Stimulated activated CD4-positive, alpha-beta T cell treated with anti-CD3 and anti-CD28 coated beads, Interleukin-4, amount 100 ng/mL, for 24 hours (primary cell): ENCODE results near the gene CPNE2.

ENCODE experiments used
- DNase-seq: peaks from one replicate; pipeline ENCODE4 v3.0.0-alpha.2; 2020

CPNE2 gene

DNA sequence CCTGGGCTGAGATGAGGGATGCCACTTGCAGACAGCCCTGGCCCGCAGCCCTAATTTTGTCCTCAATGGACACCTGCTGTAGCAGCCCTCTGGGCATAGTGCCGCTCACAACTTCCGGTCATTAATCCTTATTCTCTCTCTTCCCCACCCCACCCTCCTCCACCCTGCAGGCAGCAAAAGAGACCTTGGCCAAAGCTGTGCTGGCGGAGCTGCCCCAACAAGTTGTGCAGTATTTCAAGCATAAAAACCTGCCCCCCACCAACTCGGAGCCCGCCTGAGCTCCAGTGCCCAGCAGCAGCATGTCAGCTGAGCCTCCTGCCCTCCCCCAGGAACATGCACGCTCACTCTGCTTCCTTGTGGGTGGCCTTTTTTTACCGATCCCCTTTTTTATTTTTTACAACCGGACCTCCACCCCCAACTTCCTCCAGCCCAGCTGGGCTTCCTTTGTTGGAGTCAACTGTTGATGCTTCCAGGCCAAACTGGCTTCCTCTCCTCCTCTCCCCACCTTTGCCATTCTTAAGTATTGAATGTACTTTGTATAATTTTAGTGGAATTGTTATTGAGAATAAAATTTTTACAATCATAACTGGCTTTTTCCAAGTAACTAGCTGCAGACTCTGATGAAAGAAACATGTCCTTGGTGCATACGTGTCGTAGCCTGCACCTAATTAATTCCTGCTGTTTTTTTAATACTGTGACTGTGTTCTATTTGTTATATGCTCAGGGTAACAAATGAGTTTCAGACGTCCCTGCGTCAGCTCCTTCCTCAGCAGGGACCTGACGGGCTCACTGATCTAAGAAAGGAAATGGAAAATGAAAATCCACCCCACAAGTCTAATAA, 55.2 kb downstream of the CPNE2 start:
- DNase-seq, result no peak

DNA sequence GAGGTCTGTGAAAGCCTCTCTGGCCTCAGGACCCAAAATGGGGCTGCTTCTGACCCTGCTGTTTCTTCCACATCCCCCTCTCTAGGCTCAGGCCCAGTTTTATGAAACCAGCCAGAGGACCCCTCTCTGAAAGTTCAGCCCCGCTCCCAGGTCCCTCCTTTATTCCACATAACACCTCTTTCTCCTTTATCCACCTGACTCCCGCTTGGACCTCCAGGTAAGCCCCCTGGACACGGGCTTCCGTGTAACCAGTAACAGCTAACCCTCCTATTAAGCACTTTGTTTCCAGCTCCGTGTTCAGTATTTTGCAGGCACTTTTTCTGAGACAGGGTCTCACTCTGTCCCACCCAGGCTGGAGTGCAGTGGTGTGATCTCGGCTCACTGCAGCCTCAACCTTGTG, 56.1 kb downstream of the CPNE2 start:
- no peak for DNase-seq

DNA sequence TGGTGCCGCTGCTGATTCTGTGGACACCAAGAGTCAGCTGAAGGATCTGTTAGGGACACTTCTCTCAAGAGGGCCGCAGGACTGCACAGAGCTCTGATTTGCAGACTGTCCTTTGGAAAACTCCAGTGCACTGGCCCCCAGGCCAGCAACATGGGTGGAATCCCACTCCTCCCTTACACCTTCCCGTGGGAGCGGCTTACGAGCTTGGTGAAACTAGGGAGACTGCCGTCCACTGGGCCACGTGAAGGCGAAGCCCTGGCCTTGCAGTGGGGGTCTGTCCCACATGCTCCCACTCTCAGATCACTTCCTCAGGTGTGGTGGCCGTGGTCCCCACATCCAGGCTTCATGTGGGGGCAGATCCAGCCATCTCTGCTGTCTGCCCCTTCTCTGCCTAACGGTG, 57.0 kb downstream of the CPNE2 start:
- DNase-seq, result no peak

DNA sequence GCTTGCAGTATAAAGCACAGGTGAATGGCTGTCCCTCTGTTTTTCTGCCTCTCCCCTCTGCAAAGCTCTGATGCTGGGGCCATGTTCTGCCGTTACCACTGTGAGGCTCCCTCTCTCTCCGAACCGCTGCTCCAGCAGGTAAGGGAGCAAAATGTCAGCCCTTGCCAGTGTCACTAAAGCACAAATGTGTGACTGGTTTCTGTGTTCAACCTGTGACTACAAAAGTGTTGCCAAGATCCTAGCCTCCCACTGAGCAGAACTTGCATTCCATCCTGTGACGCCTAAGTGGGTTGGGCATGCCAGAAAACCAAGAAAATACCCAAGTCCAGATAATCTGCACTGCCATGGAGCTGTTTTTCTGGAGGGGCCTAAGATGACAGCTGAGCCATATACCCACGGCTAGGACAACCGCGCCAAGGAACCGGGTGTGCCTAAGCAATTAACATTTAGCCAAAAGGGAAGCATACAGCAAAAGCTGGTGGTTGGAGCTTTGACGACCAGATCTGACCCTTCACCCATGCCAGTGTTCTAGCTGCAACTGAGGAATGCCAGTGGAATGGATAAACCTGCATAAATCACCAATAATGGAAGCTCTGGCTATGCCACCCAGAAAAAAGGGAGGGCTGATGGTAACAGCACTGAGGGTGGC, 58.4 kb downstream of the CPNE2 start:
- no peak for DNase-seq

DNA sequence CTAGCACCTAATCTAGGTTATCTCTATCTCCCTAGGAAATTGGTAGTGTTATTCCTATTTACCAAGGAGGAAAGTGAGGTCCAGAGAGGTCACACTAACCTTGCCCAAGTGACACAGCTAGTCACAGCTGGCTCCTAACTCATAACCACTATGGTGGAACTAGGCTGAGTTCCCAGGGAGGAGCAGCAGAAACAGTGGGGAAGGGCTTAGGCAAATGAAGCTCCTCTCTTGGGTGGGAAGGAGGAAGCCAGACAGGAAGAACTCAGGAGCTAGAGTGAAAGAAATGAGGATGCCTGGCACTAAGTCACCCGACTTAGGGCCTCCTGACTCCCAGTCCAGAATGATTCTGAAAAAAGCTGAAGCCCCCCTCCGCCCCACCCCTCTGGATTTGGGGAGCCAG, 59.0 kb downstream of the CPNE2 start:
- no peak for DNase-seq

DNA sequence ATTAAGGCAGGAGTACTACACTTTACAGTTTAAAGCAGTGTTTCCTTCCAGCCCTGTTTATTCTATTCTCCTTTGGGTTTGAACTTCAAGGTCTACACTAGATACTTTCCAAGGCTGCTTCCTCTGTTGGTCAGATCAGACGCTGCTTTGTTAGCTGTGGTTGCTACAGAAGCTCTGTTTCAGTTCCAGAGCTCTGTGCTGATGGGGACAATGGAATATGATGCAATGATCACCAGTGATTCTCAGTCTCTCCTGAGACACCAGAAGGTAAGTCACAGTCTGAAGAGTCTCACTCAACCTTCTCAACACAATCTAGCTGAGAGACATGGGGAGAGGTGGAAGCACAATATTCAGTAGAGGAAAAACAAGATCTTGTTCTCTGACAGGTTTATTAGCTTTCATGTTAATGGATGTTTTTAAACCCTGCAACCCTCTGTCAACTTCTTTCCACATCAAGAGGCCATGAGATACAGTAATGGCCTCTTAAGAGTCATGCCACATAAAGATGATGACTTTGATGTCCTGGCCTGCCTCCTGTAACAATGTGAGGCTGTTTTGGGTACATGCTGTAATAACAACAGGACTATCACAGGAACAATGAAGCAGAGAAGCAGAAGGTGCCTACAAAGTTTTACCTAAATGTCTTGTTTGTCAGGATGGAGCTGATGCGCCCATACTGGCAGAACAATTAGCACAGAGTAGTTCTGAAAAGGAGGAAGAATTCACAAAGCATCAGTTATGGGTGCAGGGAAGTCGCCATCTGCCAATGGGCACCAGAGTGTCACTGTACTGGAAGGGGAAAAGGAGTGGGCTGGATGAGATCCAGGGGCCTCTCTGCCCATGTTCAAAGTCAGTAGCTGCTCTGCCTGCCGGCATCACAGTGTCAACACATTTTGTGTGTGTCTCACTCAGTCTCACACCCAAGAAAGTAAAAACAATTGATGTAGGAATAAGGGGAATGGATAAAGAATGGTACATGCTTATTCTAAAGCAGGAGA, 60.0 kb downstream of the CPNE2 start:
- no peak for DNase-seq

DNA sequence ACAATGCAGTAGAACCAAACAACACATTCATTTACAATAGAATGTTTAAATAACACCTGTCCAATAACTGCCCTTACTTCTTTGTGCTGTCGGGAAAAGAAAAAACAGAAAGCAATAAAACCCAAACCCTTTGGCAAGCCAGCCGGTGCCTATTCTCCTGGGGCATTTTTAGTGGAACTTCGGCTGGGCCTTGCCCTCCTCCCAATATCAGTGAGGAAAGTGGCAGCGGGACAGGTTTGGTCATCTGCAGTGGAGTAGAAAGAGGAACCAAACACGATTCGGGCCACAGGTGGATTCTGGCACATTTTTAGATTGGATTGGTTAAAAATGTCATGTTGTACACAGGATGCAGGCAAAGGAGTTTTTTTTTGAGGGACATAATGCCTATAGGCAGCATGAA, 61.5 kb downstream of the CPNE2 start:
- no peak for DNase-seq

DNA sequence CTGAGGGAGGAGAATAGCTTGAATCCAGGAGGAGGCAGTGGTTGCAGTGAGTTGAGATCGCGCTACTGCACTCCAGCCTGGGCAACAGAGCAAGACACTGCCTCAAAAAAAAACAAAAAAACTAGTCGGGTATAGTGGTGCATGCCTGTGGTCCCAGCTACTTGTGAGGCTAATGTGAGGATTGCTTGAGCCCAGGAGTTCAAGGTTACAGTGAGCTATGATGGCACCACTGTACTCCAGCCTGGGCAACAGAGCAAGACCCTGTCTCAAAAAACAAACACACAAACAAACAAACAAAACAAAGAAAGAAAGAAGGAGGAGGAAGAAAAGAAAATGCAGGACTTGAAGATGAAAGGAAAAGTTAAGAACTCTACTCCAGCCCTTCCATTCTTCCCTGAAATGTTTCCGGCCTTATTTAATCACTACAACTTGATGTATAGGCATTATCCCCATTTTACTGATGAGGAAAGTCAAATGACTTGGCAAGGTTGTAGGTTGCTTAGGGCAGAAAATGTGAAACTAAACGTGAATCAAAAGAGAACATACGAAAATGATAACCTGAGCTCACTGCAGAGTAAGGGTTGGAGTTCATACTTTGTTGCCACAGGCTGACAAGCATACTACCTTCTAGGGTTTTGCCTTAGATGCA, 63.4 kb downstream of the CPNE2 start:
- no peak for DNase-seq

DNA sequence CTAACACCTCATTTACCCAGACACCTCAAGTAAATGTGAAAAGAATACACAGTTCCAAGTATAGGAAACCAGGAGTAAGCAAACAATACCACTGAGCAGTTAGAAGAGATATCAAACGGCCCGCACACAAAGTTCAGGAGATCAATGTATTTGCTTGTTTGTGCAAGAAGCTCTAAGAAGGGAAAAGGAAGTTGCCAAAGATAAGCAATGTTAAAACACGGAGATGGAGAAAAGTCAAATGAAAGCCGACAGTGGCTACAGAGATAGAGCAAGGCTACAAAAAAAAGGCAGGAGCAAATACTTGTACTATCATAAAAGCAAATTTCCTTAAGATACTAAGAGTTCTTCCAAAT, 63.9 kb downstream of the CPNE2 start:
- no peak for DNase-seq

DNA sequence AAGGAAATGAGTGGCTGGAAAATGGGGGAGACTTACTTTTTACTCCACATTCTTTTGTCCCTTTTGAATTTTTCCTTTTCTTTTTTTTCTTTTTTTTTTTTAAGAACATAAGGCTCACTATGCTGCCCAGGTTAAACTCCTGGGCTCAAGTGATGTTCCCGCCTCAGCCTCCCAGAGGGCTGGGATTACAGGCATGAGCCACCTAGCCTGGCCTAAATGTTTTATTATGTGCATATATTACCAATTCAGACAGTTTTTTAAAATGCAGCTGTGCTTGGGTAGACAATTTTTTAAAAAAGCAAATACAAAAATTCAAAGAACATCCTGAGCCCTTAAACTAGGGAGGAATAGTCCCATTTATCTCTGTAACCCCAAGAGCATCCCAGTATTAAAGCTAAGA, 65.2 kb downstream of the CPNE2 start:
- DNase-seq, result no peak

DNA sequence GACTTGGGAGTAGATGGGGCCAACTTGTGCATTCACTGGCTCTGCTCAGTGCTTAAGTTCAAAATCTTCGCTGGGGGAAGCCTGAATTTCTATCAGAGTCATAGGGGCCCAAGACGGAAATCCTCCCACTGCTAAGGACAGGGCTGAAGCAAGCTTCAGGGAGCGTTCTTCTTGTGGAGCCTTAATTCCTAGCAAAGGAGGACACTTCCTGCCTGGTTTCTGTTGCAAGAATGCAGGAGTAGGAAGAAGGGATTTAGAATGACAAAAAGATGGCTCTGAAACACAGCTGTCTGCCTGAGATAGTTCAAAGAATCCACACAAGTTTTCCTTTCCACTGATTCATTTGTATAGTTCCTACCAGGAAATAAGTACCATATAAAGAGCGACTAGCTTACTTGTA, 67.1 kb downstream of the CPNE2 start:
- DNase-seq, result no peak

DNA sequence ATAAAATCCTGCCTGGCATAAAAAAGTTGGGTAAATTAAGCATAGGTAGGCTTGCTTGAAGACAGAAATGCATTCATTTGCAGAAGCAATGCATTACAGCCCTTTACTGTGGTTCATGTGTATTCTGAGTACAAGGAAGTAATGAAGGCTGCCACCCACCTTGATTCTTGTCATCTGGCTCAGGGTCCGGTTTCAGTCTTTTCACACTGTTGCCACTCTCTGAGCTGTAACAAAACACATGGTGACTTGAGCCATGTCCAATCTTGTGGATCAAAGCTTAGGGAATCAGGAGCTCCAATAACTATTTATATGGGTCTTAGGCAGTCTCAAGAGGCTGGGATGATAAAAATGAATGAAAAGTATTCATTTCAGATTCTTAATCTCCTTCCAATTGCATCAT, 71.5 kb downstream of the CPNE2 start:
- DNase-seq, result no peak

DNA sequence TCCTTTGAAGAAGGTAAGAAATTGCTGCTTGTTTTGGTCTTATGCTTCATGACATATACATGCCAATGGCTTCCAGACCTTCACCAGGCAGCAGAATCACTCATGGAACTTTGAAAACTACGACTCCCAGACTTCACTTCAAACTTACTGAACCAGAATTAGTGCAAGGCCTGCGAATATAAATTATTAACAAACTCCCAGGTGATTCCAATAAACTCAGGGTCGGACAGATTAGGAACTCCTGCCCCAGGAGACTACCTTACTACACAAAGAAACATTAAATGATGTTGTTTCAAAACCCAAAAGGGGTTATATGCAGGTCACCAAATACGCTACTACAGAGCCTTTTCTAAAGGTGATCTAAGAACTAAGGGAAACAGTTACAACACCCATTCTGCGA, 73.1 kb downstream of the CPNE2 start:
- DNase-seq, result no peak

DNA sequence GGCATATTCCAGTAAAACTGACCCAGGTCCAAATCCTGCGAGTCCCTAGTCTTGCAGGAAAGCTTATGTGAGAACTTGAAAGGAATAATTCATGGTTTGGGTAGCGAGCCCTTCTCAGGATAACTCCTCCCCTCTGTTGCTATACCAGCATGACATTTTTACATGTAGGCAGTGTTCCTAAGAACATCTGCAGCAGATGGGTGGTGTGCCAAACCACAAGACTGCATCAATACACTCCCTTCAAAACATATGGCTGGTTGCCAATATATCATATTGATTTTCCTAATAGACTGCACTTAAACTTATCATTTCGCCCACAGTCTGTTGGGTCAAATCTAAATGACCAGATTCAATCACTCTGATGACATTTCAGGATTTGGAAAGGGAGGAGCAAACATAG, 73.6 kb downstream of the CPNE2 start:
- no peak for DNase-seq

DNA sequence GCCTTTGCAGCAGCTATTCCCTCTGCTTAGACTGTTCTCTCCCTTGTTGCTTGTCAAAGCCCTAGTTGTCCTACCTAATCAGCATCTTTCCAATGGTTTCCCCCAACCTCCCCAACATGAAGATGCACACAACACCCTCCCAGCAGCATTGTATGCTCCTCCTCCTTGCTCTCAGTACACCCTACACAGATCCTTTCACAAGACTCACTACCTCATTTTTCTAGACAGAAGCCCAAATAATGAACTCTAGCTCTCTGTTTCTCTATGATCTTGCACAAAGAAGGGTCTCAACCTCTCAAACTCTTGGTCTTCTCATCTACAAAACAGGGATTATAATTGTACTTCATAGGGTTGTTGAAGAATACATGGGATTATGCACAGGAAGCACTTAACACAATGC, 74.1 kb downstream of the CPNE2 start:
- no peak for DNase-seq

DNA sequence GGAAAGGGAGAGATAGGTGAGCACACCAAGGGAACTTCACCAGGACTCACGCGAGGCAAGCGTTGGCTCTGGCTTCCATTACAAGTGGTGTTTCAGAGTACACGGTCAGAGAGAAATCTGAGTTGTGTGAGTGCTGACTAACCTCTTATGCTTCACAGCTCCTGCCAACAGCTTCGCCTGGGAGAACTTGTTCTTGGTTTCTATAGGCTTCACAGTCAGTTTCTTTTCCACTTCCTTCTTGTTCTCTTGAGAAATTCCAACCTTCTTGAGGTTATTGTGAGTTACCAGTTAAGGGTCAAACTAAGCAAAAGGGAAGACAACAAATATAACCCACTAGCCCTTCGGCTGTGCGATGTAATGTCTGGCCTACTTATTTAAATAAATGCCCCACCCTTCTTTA, 74.6 kb downstream of the CPNE2 start:
- DNase-seq, result no peak

DNA sequence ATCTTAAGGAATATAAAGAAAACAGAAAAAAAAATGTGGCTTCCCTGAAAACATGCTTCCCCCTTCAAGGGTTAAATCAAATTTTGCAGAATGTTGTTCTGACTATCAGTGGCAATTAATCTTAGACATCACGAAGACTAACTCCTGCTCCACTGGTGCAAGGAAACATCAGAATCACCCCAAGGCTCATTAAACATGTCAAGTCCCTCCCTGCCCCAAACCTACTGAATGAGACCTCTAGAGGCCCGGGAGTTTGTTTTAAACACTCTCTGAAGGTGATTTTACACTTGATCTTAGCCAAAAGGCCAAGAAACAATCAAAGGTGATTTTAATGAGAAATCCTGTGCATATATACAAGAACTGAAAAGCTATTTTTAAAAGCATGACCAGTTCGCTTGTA, 75.2 kb downstream of the CPNE2 start:
- no peak for DNase-seq

DNA sequence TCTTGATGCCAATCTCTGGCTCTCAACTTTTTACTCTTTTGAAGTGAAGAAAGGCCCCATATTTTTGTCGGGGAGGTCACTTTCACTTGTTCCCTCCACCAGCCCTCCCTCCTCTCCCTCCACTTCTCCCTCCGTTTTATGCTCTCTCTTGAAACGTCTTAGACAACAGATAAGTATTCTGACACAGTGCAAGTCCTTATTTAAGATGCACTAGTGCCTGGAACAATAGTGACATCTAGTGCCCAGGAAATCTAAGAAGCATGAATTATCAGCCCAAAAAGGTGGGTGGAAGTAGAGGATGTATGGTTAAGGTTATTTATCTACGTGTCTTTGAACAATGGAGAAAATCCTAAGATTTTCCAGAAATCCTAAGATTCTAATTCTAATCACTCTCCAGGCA, 75.6 kb downstream of the CPNE2 start:
- DNase-seq, result peak; percentile 21

DNA sequence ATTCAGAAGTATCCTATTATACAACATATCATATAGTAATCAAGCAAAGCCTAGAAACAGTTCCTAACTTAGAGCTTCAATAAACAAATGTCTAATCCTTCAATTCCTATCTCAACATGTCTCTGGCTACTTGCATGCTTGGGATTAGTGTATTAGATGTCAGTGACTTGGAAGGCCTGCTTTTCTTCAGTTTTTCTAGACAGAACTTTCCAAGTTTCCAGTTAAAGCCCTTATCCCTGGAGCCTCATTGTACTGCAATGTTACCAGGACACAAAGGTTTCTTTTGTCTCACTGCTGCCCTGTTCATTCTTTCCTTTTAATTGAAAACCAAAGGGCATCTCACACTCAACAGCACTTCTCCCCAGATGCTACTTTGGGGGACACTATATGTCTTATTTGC, 76.9 kb downstream of the CPNE2 start:
- DNase-seq, result no peak

DNA sequence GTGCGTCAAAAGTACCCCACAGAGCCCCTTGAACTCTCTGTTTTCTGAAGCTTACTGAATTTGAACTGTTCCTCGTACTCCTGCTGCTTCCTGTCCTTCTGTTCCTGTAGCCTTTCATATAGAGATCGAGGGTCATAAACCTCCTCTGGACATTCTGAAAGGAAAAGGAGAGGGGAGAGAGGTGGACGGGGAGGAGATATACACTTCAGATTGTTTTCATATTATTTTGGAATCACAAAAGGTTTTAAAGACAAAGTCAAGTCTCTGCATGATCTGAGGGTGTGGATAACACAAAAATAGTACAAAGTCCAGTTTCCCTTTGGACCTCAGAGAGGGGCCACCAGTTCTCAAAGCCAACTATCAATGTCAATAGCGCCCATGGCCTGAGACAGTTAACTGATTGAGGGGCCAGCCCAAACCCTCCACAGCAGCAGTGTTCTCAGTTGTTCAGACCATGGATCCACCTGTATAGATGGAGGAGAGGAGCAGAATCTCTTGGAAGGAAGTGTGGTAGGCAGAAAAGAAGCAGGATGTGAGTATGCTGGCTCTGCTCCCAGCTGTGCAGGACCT, 80.4 kb downstream of the CPNE2 start:
- no peak for DNase-seq

DNA sequence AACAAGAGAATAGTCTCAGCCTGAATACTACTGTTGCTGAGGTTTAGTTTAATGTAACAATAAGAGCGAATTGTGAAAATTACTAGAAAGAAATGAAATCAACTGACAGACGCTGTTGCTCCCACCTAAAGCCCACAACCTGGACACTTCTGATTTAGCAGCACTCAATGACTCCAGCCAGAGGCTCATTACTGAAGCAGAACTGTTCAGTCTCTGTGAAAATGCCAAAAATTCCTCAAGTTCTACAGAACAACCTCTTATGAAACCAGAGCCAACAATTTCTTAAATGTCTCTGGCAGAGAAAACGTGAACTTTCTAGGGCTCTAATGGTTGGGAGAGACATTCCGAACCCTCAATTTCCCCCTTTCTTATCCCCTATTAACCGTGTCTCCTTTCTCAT, 83.5 kb downstream of the CPNE2 start:
- no peak for DNase-seq

DNA sequence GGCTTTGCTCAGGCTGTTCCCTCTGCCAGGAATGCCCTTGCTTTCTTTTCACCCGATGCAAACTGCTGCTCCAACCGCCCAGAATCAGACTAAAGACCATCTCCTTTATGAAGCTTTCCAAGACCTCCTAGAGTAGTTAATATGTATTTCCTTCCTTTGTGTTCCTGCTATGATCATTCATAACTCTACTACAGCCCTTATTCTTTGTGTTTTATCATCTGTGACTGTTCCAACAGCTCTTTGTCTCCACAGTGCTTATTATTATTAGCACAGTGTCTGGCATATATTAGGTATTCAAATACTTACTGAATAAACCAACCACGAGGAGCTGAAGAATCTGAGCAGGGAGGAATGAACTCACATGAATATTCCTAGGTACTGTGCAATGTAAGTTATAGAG, 85.8 kb downstream of the CPNE2 start:
- no peak for DNase-seq

DNA sequence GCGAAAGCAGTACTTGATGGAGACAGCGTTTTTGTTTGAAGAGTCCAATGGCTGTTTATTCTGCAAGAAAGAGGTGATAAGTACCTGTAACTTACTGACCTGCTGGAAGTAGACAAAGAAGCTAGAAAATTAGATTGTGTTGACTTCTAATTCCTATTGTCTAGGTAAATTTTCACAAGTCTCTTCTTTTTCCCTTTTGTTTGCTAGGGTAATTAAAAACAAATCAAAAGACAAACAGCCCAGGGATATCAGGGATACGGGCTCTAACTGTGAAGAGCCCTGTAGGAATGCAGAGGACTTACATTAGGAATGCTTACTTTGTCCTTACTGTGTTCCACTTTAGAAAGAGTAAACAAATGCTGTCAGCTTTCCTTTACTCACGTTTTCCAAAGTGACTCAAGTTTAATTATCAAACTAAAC, 86.4 kb downstream of the CPNE2 start:
- no peak for DNase-seq
